Measurements from ENCODE around the gene ANXA7. TPM values are rescaled to one million over a fixed set of nuclear protein-coding genes. Genes with fewer than 3 reads are reported as not detected.

ANXA7 gene
- total and polyA plus RNA-seq, 12 donors, result 33.4 to 163 (median 143) TPM

GRCh38 chr10:73444457-73444856 lies 30.6 kb upstream of the ANXA7 start:
- H3K27ac ChIP-seq, result no peak overlapping the region
- intact Hi-C loops (cut with DNase I), result no loop called here
- no peaks in the 10 kb centered on the region for H3K9me3 ChIP-seq
- ATAC-seq (no peak), DNase-seq (no peak)
- H3K27me3 ChIP-seq, result no peaks in the 10 kb centered on the region
- H3K36me3 ChIP-seq, result peaks cover 0 to 91% (median 26%) of the 10 kb centered on the region in 9 donors
- no peak overlapping the region for H3K4me3 ChIP-seq
- 76 to 80% methylated on average over 1 of the region's 1 CpG for WGBS, 2 donors
- H3K4me1 ChIP-seq, result peaks cover 0 to 37% (median 4%) of the 10 kb centered on the region in 9 donors
- TF ChIP-seq, protein P1, sequence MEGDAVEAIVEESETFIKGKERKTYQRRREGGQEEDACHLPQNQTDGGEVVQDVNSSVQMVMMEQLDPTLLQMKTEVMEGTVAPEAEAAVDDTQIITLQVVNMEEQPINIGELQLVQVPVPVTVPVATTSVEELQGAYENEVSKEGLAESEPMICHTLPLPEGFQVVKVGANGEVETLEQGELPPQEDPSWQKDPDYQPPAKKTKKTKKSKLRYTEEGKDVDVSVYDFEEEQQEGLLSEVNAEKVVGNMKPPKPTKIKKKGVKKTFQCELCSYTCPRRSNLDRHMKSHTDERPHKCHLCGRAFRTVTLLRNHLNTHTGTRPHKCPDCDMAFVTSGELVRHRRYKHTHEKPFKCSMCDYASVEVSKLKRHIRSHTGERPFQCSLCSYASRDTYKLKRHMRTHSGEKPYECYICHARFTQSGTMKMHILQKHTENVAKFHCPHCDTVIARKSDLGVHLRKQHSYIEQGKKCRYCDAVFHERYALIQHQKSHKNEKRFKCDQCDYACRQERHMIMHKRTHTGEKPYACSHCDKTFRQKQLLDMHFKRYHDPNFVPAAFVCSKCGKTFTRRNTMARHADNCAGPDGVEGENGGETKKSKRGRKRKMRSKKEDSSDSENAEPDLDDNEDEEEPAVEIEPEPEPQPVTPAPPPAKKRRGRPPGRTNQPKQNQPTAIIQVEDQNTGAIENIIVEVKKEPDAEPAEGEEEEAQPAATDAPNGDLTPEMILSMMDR (IDR thresholded peaks at IDR 0.05), result no peak

- TF ChIP-seq, protein P1 (IDR thresholded peaks at IDR 0.05), result no peak
- WGBS, 2 donors, result 89 to 90% methylated on average over 1 of the region's 1 CpG
- Histone ChIP-seq H3K36me3 (peaks cover 0 to 90% (median 25%) of the 10 kb centered on the region in 9 donors), H3K4me3 (no peak overlapping the region), H3K9me3 (no peaks in the 10 kb centered on the region), H3K27me3 (no peaks in the 10 kb centered on the region), H3K27ac (no peak overlapping the region), H3K4me1 (peaks cover 0 to 14% (median 0%) of the 10 kb centered on the region in 9 donors)
- intact Hi-C loops (cut with DNase I), result no loop called here
- peak in 1 of 8 donors; percentile 50 for ATAC-seq
- no peak for DNase-seq
Measured at GRCh38 chr10:73439605-73440312, 25.9 kb upstream of the ANXA7 start.

- Histone ChIP-seq H3K4me1 (peaks cover 0 to 14% (median 2%) of the 10 kb centered on the region in 9 donors), H3K9me3 (no peaks in the 10 kb centered on the region), H3K36me3 (peaks cover 0 to 90% (median 20%) of the 10 kb centered on the region in 9 donors), H3K4me3 (no peak overlapping the region), H3K27me3 (no peaks in the 10 kb centered on the region), H3K27ac (no peak overlapping the region)
- intact Hi-C loops (cut with DNase I), result no loop called here
- TF ChIP-seq, protein P1 (IDR thresholded peaks at IDR 0.05), result no peak
- WGBS, 2 donors, result 96 to 97% methylated on average over 1 of the region's 1 CpG
- DNase-seq (no peak), ATAC-seq (no peak)
Measured at GRCh38 chr10:73439055-73439454, 25.2 kb upstream of the ANXA7 start.

DNA sequence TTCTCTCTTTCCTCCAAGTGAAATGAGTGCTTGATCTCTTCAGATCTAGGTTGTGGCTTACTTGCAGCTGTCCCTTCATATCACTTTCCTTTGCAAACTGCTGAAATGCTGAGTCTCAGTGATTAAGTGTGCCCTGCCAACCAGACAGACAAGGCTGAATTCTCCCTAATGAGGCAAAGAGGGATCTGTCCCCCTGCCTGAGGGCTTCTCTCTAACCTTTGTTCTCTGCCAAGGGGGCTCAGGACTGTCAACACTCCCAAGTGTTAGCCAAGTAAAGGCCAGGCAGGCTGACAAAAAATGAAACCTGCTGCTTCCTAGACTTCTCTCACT lies 19.6 kb upstream of the ANXA7 start, which contains the start of gene MSS51:
MSS51 (minus strand) TSS at position 24 of the 330 bp plus-strand sequence. CDS start 5,277 bp downstream, outside the sequence.
- peaks cover 0 to 9% (median 0%) of the 10 kb centered on the region in 9 donors for H3K4me1 ChIP-seq
- H3K27ac ChIP-seq, result peak within 1 kb of the TSS in 7 of 10 donors; percentile 13 to 73 (median 64)
- H3K36me3 ChIP-seq, result peaks cover 0 to 76% (median 10%) of the 10 kb centered on the region in 9 donors
- intact Hi-C loops (cut with DNase I), result no loop called here
- ATAC-seq (peak; percentile 77 to 97 (median 92)), DNase-seq (peak in 1 of 2 donors; percentile 51)
- H3K4me3 ChIP-seq, result peak within 1 kb of the TSS in 7 of 10 donors; percentile 9 to 41 (median 28)
- TF ChIP-seq, protein P1 (IDR thresholded peaks at IDR 0.05), result no peak
- no peaks in the 10 kb centered on the region for H3K27me3 ChIP-seq
- no peaks in the 10 kb centered on the region for H3K9me3 ChIP-seq
